Activated CD4-positive, alpha-beta T cell treated with anti-CD3 and anti-CD28 coated beads, Interleukin-10, Interleukin-2, amounts not matched to agents 100 ng/mL and 50 ng/mL, durations not matched to agents 16 hours and 8 hours (primary cell): Measurements from ENCODE around the gene CHTF18.

Experiments
- DNase-seq: peaks from one replicate; pipeline ENCODE4 v3.0.0-alpha.2; 2020

CHTF18 gene

DNA sequence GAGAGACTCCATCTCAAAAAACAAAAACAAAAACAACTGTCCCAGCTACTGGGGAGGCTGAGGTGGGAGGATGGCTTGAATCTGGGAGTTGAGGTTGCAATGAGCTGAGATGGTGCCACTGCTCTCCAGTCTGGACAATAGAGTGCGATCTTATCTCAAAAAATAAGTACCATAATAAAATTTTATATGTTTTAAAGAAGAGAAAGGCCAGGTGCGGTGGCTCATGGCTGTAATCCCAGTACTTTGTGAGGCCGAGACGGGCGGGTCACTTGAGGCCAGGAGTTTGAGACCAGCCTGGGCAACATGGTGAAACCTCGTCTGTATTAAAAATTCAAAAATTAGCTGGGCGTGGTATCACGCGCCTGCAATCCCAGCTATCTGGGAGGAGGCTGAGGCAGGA is 11.6 kb upstream of the CHTF18 start:
- DNase-seq = no peak

- no peak for DNase-seq
Observed at GRCh38 chr16:777826-778225, 10.6 kb upstream of the CHTF18 start.

DNA sequence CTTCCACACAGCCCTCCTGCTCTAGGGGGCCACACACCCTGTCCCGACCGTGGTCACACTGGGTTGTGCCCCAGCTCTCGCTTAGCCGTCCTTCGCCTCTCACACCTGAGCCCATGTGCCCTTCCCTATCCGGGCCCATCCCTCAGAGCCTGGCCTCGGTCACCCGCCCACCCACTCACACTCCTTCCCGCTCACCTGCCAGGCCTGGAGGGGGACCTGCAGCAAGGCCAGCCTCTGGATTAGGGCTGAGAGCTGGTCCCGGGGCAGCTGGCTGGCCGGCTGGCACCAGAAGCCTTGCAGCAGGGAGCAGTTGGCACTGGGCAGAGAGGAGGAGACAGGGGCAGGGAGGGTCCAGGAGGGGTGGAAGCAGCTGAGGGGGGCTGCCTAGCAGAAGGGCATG is 10.0 kb upstream of the CHTF18 start:
- no peak for DNase-seq

DNA sequence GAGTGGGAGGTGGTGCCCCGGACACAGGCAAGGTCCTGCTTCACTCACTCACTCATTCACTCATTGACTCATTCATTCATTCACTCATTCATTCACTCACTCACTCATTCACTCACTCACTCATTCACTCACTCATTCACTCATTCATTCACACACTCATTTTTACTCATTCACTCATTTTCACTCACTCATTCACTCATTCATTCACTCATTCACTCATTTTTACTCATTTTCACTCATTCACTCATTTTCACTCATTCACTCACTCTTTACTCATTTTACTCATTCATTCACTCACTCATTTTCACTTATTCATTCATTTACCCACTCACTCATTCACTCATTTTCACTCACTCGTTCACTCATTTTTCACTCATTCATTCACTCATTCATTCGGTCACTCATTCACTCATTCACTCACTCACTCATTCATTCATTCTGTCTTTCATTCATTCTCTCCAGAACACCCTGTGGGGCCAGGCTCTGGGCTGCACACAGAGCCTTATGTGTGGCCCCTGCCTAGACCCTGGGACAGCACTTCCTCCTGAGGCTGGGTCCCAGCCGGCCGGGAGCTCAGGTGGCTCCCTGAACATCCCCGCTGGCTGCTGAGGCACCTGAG is 9.4 kb upstream of the CHTF18 start:
- DNase-seq = no peak

DNA sequence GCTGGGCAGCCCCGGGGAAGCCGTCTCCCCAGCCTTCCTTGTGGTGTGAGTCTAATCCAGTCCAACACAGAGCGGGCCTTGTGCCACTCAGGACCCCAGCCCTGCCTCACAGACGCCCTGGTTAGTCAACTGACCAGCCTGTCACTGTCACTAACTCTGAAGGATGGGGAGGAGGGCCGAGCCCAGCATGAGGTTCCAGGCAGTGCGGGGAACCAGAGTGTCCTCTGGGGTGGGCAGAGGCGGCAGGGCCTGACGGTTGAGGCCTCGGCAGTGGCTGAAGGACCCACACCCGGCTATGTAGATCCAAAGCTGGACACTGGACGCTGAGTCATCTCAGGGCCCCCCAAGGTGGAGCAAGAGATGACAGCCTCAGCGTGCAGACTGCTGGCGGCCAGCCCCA is 8.9 kb upstream of the CHTF18 start:
- no peak for DNase-seq

- no peak for DNase-seq
Observed at GRCh38 chr16:780296-780695, 8.1 kb upstream of the CHTF18 start.

DNA sequence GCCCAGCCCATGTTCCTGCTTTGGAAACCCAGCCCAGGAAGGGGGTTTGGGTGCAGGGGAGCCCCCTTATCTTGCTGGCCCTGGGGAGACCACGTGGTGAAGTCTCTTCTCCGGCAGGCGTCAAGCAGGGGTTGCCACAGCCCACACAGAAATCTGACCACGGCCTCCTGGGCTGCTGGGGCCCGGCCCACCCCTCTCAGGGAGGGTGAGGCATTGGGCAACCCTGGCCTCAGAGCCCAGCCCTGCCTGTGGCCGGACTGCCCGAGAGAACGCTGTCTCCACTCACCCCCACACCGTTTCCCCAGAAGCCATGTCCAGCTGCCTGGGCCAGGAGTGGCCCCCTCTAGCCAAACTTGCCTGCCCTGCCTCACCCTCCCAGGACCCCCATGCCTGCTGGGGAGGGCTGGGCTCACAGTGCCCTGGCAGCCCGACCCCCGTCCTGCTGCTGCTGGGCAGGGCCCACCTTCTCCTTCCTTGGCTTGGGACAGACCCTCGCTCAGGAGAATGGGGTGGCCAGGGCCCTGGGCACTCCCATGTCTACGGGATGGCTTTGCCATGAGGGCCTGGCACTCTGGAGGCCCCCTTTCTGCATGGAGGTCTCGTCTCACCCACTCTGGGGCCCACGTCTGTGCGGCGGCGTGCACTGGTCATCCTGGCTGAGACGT is 6.9 kb upstream of the CHTF18 start:
- DNase-seq = no peak

DNA sequence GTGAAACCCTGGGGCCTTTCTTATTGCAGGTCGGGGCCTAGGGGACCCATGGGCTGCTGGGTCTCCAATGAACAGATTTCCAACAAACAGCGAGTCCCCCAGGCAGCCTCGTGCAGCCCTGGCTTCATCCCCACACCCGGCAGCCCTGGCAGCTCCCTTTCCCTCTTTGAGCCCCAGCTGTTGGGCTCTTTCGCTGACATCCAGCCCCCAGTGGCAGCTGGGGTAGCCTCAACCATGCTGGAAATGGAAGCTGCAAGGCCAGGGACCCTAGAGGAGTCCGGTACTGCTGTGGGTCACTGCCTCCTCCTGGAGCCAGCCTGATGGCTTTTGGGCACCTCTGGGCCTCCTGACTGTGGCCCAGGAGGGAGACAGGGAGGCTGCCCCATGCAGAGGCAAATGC is 6.2 kb upstream of the CHTF18 start:
- DNase-seq = no peak

DNA sequence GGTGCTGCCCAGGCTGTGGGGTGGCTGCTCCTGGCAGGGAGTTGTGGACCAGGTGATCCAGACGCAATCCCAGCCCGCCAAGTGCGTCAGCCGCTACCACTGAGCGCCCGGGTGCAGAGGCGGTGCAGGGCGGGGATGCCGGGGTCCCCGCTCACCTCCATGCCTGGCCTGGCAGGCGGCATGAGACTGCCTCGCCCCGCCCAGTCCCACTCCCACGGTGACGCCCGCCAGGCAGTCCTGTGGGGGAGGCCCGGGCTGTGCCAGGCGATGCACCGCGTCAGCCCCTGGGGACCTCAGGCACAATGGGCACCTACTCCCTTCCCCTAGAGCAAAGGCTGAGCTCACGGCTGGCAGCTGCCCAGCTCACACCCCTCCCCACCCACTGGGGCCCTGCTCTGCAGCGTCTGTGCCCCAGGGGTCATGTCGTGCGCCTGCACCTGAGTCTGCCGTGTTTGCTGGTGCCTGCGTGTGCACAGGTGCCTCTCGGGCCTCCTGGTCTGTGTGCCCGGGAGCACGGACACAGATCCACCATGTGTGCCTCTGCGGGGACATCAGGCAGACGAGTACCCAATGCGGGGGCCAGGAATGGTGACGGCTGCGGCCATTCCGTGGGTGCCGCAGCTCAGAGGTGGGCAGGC is 5.5 kb upstream of the CHTF18 start:
- DNase-seq = no peak

DNA sequence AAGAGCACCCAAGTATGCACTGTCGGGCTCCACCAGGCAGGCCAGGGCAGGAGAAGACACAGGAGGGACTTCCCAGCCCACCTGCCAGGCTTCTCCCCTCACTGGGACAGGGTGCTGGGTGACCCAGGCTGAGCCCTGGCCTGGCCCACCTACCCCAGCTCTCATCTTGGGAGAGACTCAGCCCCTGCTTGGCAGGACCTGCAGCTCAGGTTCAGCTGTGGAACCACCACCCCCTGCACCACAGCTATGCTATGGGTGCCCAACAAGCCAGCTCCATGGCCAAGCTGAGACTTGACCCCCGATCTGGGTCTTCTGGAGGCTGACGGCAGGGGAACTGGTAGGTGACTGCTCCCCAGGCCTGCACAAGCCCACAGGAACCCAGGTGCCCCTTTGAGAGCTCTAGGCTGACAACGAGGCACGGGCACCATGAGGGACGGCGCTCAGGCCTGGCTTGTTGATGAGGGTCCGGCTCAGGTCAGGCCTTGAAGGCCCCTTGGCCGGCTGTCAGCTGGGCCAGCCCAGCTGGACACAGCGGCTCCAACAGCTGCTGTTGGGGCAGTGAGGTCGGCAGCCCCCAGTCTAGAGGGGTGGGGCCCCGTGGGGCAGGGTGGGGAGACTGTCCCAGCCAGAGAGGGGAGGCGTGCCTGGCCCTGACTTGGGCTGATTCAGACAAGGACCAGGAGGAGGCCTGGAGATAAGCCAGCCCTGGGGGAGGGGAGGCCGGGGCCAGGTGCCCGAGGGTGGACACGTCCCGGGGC is 4.8 kb upstream of the CHTF18 start:
- no peak for DNase-seq

- no peak for DNase-seq
Observed at GRCh38 chr16:784431-784830, 4.0 kb upstream of the CHTF18 start.

- peak; percentile 80 for DNase-seq
Observed at GRCh38 chr16:785563-786535, 2.6 kb upstream of the CHTF18 start.

- no peak for DNase-seq
Observed at GRCh38 chr16:787321-787966, 976 bp upstream of the CHTF18 start.

DNA sequence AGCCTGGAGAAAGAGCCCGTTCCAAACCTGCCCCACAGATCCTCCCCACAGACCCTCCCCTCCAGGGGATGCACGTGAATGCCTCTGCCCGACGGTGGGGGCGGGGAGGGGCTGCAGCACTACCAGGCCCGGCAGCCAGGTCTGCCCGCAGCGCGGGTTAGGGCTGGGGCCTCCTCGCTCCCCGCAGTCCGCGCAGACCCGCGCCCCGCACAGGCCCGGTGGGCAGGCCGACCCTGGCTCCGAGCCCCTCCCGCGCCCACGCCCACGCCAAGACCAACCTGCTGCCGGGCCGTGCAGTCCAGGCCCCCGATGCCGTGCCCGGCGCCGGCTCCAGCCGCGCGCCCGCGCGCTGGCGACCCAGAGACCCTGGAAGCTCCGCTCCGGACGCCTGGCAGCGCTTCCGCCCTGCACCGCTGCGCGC is 432 bp upstream of the CHTF18 start, which contains the start of gene RPUSD1:
RPUSD1 (minus strand) TSS at position 404 of the 421 bp plus-strand sequence. CDS start 644 bp downstream, outside the sequence.
- no peak for DNase-seq

- DNase-seq = no peak
Observed at GRCh38 chr16:789191-789850, 901 bp downstream of the CHTF18 start.

GRCh38 chr16:790086-790485 is 1.7 kb downstream of the CHTF18 start:
- no peak for DNase-seq

- DNase-seq = no peak
Observed at GRCh38 chr16:791131-791530, 2.7 kb downstream of the CHTF18 start.

DNA sequence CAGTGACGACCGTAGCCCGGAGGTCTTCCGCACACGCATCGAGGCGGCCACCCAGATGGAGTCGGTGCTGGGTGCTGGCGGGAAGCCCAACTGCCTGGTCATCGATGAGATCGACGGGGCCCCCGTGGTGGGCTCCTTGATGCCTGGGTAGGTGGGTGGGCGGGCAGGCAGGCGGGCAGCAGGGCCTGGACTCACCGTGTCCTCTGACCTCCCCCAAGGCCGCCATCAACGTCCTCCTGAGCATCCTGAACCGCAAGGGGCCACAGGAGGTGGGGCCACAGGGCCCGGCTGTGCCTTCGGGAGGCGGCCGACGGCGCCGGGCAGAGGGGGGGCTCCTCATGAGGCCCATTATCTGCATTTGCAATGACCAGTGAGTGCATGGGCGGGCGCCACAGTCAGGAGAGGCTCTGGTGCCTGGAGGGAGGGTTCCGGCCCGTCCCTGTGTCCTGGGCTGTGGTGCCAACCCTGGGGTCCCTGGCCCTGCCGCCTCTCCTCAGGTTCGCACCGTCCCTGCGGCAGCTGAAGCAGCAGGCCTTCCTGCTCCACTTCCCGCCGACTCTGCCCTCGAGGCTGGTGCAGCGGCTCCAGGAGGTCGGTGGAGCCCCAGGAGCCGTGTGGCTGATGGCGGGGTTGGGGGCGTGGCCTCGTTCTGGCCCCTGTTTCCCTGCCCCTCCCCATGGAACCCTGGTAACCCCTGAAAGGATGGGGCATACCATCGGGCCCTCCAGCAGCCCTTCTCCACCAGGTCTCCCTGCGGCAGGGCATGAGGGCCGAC is 4.0 kb downstream of the CHTF18 start:
- no peak for DNase-seq

GRCh38 chr16:793414-793813 is 5.0 kb downstream of the CHTF18 start:
- DNase-seq = no peak

DNA sequence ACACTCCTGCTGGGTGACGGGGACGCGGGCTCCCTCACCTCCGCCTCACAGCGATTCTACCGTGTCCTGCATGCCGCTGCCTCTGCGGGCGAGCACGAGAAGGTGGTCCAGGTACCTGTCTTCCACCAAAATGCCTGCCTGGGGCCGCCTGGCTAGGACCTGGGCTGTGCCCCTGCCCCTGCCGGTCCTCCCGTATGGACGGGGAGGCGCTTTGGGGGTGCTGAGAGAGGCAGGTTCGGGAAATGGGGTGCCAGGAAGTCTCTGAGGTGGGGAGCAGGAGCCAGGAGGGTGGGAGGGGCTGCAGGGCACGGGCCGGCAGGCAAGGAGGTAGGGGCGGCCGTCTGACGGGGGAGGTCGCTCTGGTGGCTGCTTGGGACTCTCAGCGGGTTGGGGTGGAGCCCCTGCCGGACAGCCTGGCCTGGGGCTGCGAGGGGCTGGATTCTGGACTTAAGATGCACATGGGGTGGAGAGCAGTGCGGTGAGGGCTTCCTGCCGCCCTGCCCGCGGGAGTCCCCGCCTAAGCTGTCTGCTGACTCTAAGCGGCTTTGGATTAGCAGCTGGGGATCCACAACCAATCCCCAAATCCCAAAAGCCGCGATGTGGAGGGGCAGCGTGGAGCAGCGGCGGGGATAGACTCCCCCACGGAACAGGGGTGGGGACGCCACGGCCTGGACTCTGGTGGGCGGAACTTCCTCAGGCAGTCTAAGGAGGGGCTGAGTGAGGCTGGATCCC is 5.8 kb downstream of the CHTF18 start:
- no peak for DNase-seq
